DMS53 treated with DMSO at 0.1 percent for 48 hours (cell line): ENCODE data around the gene GCLC.

ENCODE experiments used
- DNase-seq: peaks from one replicate; lab custom pipeline; 2025; ENCODE audit not compliant: unreplicated experiment; lab: John Stamatoyannopoulos, UW

GCLC gene

DNA sequence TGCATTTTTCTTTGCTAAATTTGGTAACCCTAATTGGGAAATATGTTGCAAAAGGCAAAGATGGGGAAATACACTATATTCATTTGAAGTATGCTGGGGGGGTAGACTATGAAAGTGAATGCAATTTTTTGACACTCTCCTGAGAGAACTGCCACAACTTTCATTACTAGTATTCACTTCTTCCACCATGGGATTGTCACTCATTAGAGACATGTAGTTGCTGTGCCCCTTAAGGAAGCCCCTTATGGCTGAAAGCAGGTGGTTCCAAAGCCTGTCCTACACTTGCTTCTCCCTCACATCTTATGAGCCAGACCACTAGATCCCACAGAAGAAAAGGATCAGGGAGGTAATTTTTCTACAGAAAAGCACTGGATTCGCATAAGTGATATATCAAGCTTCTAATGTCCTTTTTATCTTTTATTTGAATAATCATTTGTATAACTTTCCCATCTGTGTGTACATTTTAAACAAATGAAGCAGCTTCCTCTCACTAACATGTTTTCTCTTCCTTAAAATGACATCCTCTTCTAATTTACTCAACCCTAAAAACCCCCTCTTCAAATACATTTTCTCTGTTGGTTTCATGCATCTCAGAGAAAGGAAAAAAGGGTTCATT is 83.8 kb downstream of the GCLC start:
- DNase-seq: no peak

DNA sequence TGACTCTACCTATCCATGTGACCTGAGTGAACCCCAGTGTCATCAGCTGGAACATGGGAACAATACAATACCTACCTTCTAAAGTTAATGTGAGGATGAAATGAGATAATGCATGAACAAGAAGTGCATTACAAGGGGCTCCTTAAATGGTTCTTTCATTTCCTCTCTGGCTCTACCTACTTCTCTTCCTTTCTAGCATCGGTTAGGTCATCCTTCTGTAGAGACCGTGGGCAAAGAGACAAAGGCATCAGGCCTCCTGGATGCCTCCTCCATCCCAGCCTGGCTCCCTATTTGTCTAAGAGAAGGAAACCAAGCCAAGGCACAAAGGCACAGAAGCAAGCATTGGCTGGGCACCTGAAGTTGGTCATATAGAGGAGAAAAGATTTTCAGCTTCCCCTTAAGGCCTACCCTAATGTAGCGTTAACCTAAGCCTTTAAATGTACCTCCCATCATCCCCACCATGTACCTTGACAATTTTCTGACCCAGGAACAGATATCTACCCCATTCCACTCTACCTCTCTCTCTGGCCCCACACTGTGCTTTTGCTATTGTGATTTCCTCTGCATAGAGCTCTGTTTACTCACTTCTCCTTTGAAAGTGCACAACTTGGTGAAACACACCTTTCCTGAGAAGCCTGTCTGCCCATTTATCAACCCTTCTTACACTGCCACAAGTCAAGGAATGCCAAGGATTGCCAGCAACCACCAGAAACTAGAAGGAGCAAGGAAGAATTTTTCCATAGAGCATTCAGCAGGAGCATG is 86.6 kb downstream of the GCLC start:
- no peak for DNase-seq

DNA sequence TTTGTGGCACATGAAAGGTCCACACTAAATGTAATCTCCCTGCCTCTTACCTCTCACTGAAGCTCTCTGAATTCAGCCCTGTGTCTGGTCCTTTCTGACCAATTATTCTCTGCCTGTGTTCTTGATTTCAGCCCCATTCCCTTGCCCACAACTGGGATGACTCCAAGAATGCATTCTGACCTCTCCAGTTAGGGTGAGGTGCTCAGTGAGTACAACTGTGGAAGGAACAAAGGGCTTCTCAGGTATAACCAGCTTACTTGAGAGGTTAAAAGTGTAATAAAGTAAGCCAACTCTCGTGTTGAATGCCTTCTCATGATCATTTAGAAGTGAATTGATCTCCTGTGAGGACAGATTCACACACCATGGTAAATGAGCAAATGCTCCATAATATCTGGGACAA is 88.1 kb downstream of the GCLC start:
- DNase-seq: no peak

DNA sequence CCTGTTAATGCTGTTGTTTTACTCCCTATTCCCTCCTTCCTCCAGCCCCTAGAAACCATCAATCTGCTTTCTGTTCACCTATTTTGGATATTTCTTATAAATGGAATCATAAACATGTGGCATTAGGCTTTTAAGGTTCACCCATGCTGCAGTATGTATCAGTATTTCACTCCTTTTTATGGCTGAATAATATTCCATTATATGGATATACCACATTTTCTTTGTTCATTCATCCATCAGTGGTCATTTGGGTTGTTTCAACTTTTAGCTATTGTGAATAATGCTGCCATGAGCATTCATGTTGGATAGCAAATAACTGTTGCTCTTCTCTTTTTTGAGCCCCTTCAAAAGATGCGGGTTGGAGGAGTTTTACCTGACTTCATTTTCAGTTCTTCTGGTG is 89.2 kb downstream of the GCLC start:
- no peak for DNase-seq

DNA sequence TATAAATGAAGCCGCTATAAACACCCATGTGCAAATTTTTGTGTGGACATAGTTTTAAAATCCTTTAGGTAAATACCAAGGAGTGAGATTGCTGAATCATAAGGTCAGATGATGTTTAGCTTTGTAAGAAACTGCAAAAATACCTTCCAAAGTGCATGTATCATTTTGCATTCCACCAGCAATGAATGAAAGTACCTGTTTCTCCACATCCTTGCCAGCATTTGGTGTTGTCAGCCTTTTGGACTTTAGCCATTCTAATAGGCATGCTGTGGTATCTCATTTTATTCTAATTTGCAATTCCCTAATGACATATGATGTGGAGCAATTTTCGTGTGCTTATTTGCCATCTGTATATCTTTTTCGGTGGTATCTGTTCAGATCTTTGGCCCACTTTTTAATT is 93.7 kb downstream of the GCLC start:
- DNase-seq: no peak

DNA sequence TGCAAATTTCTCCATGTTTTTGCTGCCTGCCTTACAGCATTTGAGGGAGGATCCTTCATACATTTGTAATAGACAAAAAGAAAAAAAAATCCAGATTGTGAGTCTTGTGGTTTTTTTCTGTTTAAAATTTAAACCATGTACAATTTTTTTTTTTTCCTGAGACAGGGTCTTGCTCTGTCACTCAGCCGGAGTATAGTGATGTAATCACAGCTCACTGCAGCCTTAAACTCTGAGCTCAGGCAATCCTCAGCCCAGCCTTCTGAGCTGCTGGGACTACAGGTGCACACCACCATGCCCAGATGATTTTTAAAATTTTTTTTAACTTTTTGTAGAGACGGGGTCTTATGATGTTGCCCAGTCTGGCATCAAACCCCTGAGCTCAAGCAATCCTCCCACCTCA is 97.0 kb downstream of the GCLC start:
- DNase-seq: no peak
